Jurkat, Clone E6-1 (cell line): ENCODE results near the gene FYN.

Source experiments
- DNase-seq: peaks from one replicate; pipeline ENCODE4 v3.0.0-alpha.2; 2011; ENCODE audit warnings: low read depth, low spot score
- H3K4me3 ChIP-seq: 2 replicates; pipeline ENCODE4 v1.5.1; 2011; ENCODE audit warnings: mild to moderate bottlenecking, low read length, control low read depth, moderate library complexity

Gene FYN

GRCh38 chr6:111709201-111709600, 164.1 kb downstream of the FYN start:
- DNase-seq: no peak
- no peak overlapping the region for H3K4me3 ChIP-seq

GRCh38 chr6:111707773-111708172, 165.5 kb downstream of the FYN start:
- no peak for DNase-seq
- H3K4me3 ChIP-seq: no peak overlapping the region

GRCh38 chr6:111706841-111707391, 166.3 kb downstream of the FYN start:
- H3K4me3 ChIP-seq: no peak overlapping the region
- no peak for DNase-seq

- no peak for DNase-seq
- no peak overlapping the region for H3K4me3 ChIP-seq
These were observed 169.5 kb downstream of the FYN start for GRCh38 chr6:111703723-111704122.

- no peak for DNase-seq
- no peak overlapping the region for H3K4me3 ChIP-seq
These were observed 171.0 kb downstream of the FYN start for GRCh38 chr6:111702268-111702667.

- DNase-seq: no peak
- no peak overlapping the region for H3K4me3 ChIP-seq
These were observed 172.1 kb downstream of the FYN start for GRCh38 chr6:111701146-111701545.

- H3K4me3 ChIP-seq: no peak overlapping the region
- no peak for DNase-seq
These were observed 173.0 kb downstream of the FYN start for GRCh38 chr6:111700135-111700690.

- peak; percentile 54 for DNase-seq
- no peak overlapping the region for H3K4me3 ChIP-seq
These were observed 174.1 kb downstream of the FYN start for GRCh38 chr6:111699123-111699522.

GRCh38 chr6:111696814-111697213, 176.4 kb downstream of the FYN start:
- no peak for DNase-seq
- H3K4me3 ChIP-seq: no peak overlapping the region

GRCh38 chr6:111692327-111693164, 180.7 kb downstream of the FYN start:
- peak; percentile 45 for DNase-seq

GRCh38 chr6:111691345-111692225, 181.7 kb downstream of the FYN start:
- H3K4me3 ChIP-seq: no peak overlapping the region
- DNase-seq: no peak

More at GRCh38 chr6:111692327-111693164, 180.7 kb downstream of the FYN start:
- no peak overlapping the region for H3K4me3 ChIP-seq

- H3K4me3 ChIP-seq: no peak overlapping the region
- DNase-seq: no peak
These were observed 183.3 kb downstream of the FYN start for GRCh38 chr6:111689946-111690345.

- H3K4me3 ChIP-seq: no peak overlapping the region
- no peak for DNase-seq
These were observed 183.8 kb downstream of the FYN start for GRCh38 chr6:111689419-111689818.

GRCh38 chr6:111688331-111688730, 184.9 kb downstream of the FYN start:
- no peak for DNase-seq

GRCh38 chr6:111687652-111688051, 185.6 kb downstream of the FYN start:
- DNase-seq: no peak
- no peak overlapping the region for H3K4me3 ChIP-seq

More at GRCh38 chr6:111688331-111688730, 184.9 kb downstream of the FYN start:
- H3K4me3 ChIP-seq: no peak overlapping the region

GRCh38 chr6:111686932-111687266, 186.4 kb downstream of the FYN start:
- DNase-seq: no peak

GRCh38 chr6:111686249-111686931, 186.9 kb downstream of the FYN start:
- no peak for DNase-seq

More at GRCh38 chr6:111686932-111687266, 186.4 kb downstream of the FYN start:
- no peak overlapping the region for H3K4me3 ChIP-seq

GRCh38 chr6:111685526-111685925, 187.7 kb downstream of the FYN start:
- DNase-seq: no peak
- no peak overlapping the region for H3K4me3 ChIP-seq

More at GRCh38 chr6:111686249-111686931, 186.9 kb downstream of the FYN start:
- no peak overlapping the region for H3K4me3 ChIP-seq

- no peak for DNase-seq
- H3K4me3 ChIP-seq: no peak overlapping the region
These were observed 188.2 kb downstream of the FYN start for GRCh38 chr6:111685058-111685457.
